ENCODE results near the gene KCNQ1.

The KCNQ1 gene

DNA sequence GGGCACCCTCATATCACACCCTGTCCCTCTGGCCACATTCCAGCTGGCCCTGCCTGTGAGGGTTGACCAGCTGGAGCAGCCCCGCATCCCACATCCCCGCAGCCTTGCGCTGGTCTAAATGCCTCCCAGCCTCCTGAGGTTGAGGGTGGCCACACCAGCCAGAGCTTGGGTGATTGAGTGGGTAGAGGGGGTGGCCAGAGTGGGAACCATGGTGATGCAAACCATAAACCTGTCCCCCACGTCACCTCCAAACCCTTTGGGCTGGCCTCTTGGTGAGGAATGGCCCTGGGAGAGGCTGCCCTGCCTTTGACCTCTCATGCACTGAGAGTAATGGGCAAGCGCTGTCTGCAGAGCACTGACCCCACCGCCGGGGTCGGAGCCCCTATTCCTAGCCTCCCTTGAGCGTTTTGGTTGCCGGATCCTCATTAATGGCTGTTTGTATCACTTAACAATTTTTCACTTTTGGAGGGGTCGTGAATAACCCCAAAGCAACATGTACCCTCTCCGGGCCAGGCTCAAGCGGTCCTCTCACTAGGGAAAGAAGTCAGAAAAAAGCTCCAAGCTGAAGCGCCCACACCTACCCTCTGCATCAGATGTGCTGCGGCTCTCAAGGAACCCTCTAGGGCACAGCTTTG lies 271.0 kb downstream of the KCNQ1 start:
- TF ChIP-seq, protein P1, sequence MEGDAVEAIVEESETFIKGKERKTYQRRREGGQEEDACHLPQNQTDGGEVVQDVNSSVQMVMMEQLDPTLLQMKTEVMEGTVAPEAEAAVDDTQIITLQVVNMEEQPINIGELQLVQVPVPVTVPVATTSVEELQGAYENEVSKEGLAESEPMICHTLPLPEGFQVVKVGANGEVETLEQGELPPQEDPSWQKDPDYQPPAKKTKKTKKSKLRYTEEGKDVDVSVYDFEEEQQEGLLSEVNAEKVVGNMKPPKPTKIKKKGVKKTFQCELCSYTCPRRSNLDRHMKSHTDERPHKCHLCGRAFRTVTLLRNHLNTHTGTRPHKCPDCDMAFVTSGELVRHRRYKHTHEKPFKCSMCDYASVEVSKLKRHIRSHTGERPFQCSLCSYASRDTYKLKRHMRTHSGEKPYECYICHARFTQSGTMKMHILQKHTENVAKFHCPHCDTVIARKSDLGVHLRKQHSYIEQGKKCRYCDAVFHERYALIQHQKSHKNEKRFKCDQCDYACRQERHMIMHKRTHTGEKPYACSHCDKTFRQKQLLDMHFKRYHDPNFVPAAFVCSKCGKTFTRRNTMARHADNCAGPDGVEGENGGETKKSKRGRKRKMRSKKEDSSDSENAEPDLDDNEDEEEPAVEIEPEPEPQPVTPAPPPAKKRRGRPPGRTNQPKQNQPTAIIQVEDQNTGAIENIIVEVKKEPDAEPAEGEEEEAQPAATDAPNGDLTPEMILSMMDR (IDR thresholded peaks at IDR 0.05; ENCODE audit: insufficient read depth, missing control alignments): no peak
- FAIRE-seq (no peak), DNase-seq (ENCODE audit: insufficient read length, low spot score) (no peak)

DNA sequence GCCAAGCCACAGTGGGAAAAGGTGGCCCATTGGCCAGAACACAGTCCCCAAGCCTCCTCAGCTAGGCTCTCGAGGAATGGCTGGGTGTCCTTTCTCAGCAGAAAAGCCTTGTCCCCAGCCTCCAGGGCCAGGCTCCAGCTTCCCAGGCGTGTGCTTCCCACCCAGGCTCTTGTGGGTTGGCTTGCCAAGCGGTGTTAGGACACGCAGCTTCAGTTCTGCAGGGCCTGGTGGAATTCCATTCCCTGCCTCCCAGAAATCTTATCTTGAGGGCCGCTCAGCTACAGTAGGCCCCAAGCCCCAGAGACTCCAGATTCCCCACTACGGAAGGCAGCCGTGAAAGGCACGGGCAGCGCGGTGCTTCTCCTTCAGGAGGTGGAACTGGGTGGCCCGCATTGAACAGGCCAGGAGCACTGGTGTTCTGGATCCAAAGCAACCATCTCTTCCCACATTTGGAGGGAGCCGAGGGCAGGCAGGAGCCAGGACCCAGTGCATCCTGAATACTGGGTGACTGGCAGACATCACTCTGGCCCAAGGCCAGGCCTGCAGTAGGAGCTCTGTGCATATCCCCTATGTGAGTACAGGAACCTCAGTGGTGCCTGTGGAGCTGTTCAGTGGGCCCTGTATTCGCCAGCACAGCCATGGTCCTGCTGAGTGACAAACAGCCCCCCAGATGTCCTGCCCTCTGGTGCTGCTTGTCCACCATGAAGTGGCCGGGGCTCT lies 271.7 kb downstream of the KCNQ1 start:
- DNase-seq (ENCODE audit: insufficient read length, low spot score): no peak
- TF ChIP-seq, protein P1 (IDR thresholded peaks at IDR 0.05; ENCODE audit: insufficient read depth, missing control alignments): no peak
- FAIRE-seq: no peak

DNA sequence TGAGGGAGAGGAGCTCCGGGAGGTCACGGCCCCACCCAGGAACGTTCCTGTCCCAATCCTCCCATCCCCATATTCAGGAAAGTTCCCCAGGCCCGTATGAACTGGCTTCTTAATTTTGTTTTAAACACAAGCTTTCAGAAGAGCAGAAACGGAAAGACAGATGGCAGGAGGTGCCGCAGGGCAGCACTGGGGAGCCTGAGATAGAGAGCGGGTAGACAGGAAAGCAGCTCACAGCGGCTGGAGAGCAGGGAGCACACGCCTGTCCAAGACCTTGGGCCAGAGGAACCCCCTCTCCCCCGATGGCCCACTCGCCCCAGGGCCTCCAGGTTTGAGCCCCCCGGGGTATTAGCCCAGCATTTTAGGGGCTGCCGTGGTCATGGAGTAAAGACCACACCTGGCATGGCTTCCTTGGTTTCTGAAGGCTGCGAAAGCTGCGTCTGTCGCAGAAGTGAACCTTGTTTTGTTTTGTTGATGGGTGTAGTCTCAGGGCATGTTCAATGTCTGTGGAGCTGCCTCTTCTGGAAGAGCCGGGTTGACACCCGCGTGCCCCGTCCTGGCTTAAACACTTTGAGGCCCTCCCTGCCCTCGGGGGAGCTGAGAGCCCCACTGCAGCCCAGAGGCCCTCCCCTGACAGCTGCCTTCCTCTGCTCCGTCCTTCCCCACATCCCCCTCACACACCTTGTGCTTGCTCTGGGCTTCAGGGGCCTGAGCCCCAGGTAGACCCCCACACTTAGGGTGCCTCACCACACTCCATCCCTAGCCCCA lies 272.9 kb downstream of the KCNQ1 start:
- DNase-seq (ENCODE audit: insufficient read length, low spot score) (no peak), FAIRE-seq (no peak)
- TF ChIP-seq, protein P1 (IDR thresholded peaks at IDR 0.05; ENCODE audit: insufficient read depth, missing control alignments): no peak

DNA sequence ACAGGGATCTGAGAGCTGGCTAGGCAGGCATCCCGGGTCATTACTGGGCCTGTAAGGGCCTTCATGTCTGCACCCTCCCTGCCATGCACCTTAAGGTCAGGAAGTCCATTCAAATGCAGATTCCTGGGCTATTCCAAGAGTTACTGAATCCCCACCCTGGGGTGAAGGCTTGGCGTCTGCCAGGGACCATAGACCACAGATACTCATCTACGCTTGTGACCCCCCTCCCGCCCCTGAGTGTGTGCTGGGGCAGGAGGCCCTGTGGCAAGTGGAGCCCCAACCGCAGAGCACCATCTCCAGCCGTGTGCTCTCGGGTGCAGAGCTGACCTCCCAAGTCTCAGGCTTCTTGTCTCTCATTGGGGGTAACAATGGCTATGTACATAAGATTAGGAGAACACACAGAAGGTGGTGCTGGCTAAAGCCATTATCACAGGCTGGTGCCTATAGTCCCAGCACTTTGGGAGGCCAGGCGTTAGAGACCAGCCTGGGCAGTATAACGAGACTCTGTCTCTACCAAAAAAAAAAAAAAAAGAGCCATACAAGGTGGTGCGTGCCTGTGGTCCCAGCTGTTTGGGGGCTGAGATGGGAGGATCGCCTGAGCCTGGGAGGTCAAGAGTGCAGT lies 274.1 kb downstream of the KCNQ1 start:
- FAIRE-seq (no peak), DNase-seq (ENCODE audit: insufficient read length, low spot score) (no peak)
- TF ChIP-seq, protein P1 (IDR thresholded peaks at IDR 0.05; ENCODE audit: insufficient read depth, missing control alignments): no peak

DNA sequence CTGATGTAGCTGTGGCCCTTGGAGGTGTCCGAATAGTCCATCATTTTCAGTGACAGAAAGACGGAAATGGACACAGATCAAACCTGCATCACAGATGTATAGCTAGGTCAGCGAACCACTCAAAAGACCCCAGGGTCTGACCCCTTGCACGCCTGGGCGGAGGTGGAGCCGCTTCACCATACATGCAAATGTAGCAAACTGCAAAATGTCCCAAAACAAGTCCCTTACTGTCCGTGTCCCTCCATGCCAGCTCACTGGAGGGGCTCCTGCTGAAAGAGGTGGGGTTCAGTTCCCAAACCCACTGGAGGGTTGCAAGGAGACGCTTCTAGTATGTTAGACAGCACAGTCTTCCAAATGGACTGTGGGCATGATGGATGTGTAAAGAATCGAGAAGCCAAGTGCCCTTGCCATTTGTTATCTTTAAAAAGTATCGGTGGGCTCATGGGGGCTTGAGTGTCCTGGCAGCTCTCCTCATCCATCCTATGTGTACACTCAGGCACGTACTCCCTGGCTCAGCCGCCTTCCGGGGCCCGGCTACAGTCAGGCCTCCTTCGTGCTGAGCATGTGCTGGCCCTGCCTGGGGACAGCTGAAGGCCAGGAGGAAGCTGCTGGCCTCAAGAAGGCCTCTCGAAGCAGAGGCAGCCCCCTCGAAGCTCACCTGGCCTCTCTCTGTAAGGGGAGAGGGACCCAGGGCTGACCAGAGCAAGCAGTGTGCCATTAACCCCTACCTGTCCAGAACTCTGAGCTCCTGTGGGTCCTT lies 275.2 kb downstream of the KCNQ1 start:
- TF ChIP-seq, protein P1 (IDR thresholded peaks at IDR 0.05; ENCODE audit: insufficient read depth, missing control alignments): no peak
- DNase-seq (ENCODE audit: insufficient read length, low spot score) (no peak), FAIRE-seq (no peak)

DNA sequence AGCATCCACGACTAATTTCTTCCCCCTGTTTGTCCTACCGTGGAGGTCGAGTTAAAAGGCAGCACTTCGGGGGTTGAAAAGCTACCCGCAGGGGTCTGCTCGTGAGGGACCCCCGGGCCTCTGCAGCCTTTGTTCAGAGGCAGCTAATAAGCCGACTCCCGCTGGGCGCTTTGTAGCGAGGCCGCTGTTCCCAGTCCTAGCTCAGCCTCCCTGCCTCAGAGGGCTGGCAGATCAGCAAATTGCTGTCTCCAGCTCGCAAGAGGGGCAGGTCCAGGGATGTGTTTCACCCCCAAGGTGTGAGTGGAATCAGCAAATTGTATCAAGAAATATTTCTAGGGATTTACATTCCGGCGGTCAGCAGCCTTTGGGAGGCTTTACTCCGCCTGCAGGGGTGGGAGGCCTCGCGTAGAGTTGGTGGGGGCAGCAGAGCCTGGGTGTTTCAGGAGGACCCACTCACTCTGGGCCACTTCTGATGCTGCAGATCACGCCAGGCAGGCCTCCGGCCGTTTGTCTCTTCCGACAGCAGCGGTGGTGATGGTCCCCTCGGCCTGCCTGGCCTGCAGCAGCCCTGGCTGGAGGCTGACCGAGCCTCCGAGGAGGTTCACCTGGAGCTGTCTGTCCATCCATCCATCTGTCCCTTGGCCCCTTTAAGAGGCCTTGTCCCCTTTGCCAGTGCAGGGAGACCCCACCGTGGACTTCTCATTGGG lies 276.6 kb downstream of the KCNQ1 start:
- FAIRE-seq: no peak
- no peak for DNase-seq (ENCODE audit: insufficient read length, low spot score)
- TF ChIP-seq, protein P1 (IDR thresholded peaks at IDR 0.05; ENCODE audit: insufficient read depth, missing control alignments): no peak
